Keratinocyte (primary cell): ENCODE results near the gene PJA1. TPM values are rescaled to one million over a fixed set of nuclear protein-coding genes. Genes with fewer than 3 reads are reported as not detected.
A peak's percentile ranks its signal among the peaks of the same experiment; 100 is the strongest.

Experiments used
- DNase-seq: peaks from one replicate; pipeline ENCODE4 v3.0.0-alpha.2; 2011; ENCODE audit warnings: low read depth, missing footprints, low spot score
- FAIRE-seq: peaks from 2 replicates; lab custom pipeline; 2011; peaks lifted over from hg19 to GRCh38; lab: Jason Lieb, UNC
- H2AFZ ChIP-seq: 2 replicates; pipeline ENCODE4 v1.6.0; 2012; ENCODE audit warnings: low read length, control low read depth, inconsistent platforms; ENCODE audit not compliant: control insufficient read depth
- H3K27ac ChIP-seq: 2 replicates; pipeline ENCODE4 v1.5.1; 2011; ENCODE audit warnings: low read length; ENCODE audit not compliant: control insufficient read depth, insufficient read depth
- H3K27me3 ChIP-seq: 3 replicates; pipeline ENCODE4 v1.6.0; 2011; ENCODE audit warnings: low read length; ENCODE audit not compliant: control insufficient read depth, insufficient read depth; ENCODE audit errors: extremely low read depth
- H3K36me3 ChIP-seq, 2 experiments: 2 replicates in 1 of 2; 3 replicates in 1 of 2; pipeline ENCODE4 v1.5.1; 2011; ENCODE audit warnings: low read length in 2 of 2, mild to moderate bottlenecking in 1 of 2; ENCODE audit not compliant: control insufficient read depth in 2 of 2, insufficient read depth in 2 of 2; ENCODE audit errors: extremely low read depth in 1 of 2
- H3K4me1 ChIP-seq: 3 replicates; pipeline ENCODE4 v1.5.1; 2011; ENCODE audit warnings: low read length; ENCODE audit not compliant: control insufficient read depth, insufficient read depth; ENCODE audit errors: extremely low read depth
- H3K4me2 ChIP-seq: 3 replicates; pipeline ENCODE4 v1.6.0; 2011; ENCODE audit warnings: low read depth, low read length; ENCODE audit not compliant: control insufficient read depth, insufficient read depth; ENCODE audit errors: extremely low read depth
- H3K4me3 ChIP-seq, 3 experiments: fragments of 200-600 bp in 1 of 3; sonication (generic) in 1 of 3; 2 replicates in 2 of 3; 3 replicates in 1 of 3; pipeline ENCODE4 v1.5.1; 2011 to 2016; ENCODE audit warnings: low read length in 3 of 3, mild to moderate bottlenecking in 3 of 3, control low read depth in 2 of 3, inconsistent platforms in 1 of 3, low read depth in 1 of 3, mixed read lengths in 1 of 3, mixed run types in 1 of 3, moderate library complexity in 1 of 3; ENCODE audit not compliant: control insufficient read depth in 2 of 3, insufficient read depth in 2 of 3; ENCODE audit errors: extremely low read depth in 1 of 3
- H3K79me2 ChIP-seq: 2 replicates; pipeline ENCODE4 v1.6.0; 2012; ENCODE audit warnings: low read length; ENCODE audit not compliant: control insufficient read depth, insufficient read depth
- H3K9ac ChIP-seq: 3 replicates; pipeline ENCODE4 v1.6.0; 2011; ENCODE audit warnings: low read length; ENCODE audit not compliant: control insufficient read depth, insufficient read depth; ENCODE audit errors: extremely low read depth
- H3K9me1 ChIP-seq: 3 replicates; pipeline ENCODE4 v1.6.0; 2011; ENCODE audit warnings: low read length; ENCODE audit not compliant: control insufficient read depth, insufficient read depth; ENCODE audit errors: extremely low read depth
- H3K9me3 ChIP-seq: 2 replicates; pipeline ENCODE4 v1.5.1; 2012; ENCODE audit warnings: low read depth, low read length; ENCODE audit not compliant: control insufficient read depth
- H4K20me1 ChIP-seq: 3 replicates; pipeline ENCODE4 v1.6.0; 2011; ENCODE audit warnings: low read length; ENCODE audit not compliant: control insufficient read depth, insufficient read depth; ENCODE audit errors: extremely low read depth
- EZH2 ChIP-seq: IDR thresholded peaks from one replicate; pipeline ENCODE4 v1.6.1; 2012; ENCODE audit warnings: inconsistent platforms, mild to moderate bottlenecking, low read length, moderate library complexity
- dilution Hi-C: fragments of 300-500 bp; cut with MboI; formaldehyde crosslinking; loops from one replicate; pipeline ENCODE4 v1.7.0; 2020; ENCODE audit warnings: low sequenced_read_pairs; ENCODE audit not compliant: extremely low pct_ligation_motif_present
- polyA plus RNA-seq, 5 experiments: library from polyadenylated mRNA; depleted of rRNA in 3 of 5; stranded (reverse) in 3 of 5; stranded (forward) in 1 of 5; unstranded in 1 of 5; fragments of >200 nt; gene quantifications; 1 replicate in 1 of 5; 2 replicates in 3 of 5; 3 replicates in 1 of 5; pipeline versions ENCODE4 v1.2.1 to v1.2.3, GENCODE V29; 2011 to 2012; ENCODE audit warnings: missing spikeins in 2 of 5, low read depth in 1 of 5, low replicate concordance in 1 of 5
- TF ChIP-seq, protein P1 (sequence below), 3 experiments: IDR thresholded peaks in 1 of 3; conservative IDR thresholded peaks in 1 of 3; optimal IDR thresholded peaks in 1 of 3; 2 replicates in 2 of 3; 3 replicates in 1 of 3; pipeline versions ENCODE3 to v1.5.1; 2011; ENCODE audit warnings: low read length in 3 of 3, mild to moderate bottlenecking in 3 of 3, moderate library complexity in 2 of 3, control low read depth in 1 of 3, inconsistent platforms in 1 of 3; ENCODE audit not compliant: insufficient read depth in 2 of 3; ENCODE audit errors: extremely low read depth in 1 of 3

PJA1 gene
- polyA plus RNA-seq, 1 donor (not counting 4 experiments of a cell fraction or from before 2014, with no cell fraction given) = 19.2 TPM

DNA sequence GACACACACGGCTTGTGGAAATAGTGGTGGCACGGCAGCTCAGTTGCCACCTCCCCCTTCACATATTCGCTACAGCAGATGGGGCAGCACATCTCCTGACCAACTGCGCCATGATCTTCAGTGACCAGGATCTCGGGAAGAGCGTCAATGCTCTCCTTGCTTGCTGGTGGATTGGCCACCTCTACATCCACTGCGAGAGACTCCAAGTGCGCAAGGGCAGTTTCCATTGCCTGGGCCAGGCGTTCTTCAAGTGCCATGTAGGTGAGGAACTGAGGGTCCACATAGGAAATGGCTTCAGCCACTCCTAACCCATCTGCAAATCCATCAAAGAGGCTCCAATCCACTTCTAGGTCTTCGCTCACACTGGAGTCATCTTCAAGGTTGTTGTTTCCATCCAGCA is 3.9 kb downstream of the PJA1 start:
- no peaks in the 10 kb centered on the region for H3K9me3 ChIP-seq
- dilution Hi-C loops = no loop called here

GRCh38 chrX:69158166-69158980 is 6.9 kb downstream of the PJA1 start:
- peaks cover 4% of the 10 kb centered on the region for H3K4me1 ChIP-seq
- H3K79me2 ChIP-seq = no peaks in the 10 kb centered on the region
- FAIRE-seq (no peak), DNase-seq (no peak)
- H3K36me3 ChIP-seq = peaks cover 0 to 2% of the 10 kb centered on the region in 2 experiments
- H3K4me2 ChIP-seq = no peak overlapping the region
- dilution Hi-C loops = no loop called here
- no peaks in the 10 kb centered on the region for H4K20me1 ChIP-seq
- H3K9me1 ChIP-seq = no peaks in the 10 kb centered on the region
- no peaks in the 10 kb centered on the region for H3K27me3 ChIP-seq
- H3K4me3 ChIP-seq = no peak overlapping the region
- H3K9me3 ChIP-seq = no peaks in the 10 kb centered on the region
- TF ChIP-seq EZH2 = no peak
- TF ChIP-seq, protein P1, sequence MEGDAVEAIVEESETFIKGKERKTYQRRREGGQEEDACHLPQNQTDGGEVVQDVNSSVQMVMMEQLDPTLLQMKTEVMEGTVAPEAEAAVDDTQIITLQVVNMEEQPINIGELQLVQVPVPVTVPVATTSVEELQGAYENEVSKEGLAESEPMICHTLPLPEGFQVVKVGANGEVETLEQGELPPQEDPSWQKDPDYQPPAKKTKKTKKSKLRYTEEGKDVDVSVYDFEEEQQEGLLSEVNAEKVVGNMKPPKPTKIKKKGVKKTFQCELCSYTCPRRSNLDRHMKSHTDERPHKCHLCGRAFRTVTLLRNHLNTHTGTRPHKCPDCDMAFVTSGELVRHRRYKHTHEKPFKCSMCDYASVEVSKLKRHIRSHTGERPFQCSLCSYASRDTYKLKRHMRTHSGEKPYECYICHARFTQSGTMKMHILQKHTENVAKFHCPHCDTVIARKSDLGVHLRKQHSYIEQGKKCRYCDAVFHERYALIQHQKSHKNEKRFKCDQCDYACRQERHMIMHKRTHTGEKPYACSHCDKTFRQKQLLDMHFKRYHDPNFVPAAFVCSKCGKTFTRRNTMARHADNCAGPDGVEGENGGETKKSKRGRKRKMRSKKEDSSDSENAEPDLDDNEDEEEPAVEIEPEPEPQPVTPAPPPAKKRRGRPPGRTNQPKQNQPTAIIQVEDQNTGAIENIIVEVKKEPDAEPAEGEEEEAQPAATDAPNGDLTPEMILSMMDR (optimal IDR thresholded peaks at IDR 0.05 in 1 of 3, IDR thresholded peaks at IDR 0.05 in 1 of 3, conservative IDR thresholded peaks at IDR 0.05 in 1 of 3; ENCODE audit: extremely low read depth in 1 of 3, insufficient read depth in 2 of 3, low read length in 3 of 3) = peak; percentile 54 to 57 (median 54)
- no peak overlapping the region for H3K9ac ChIP-seq
- no peak overlapping the region for H2AFZ ChIP-seq
- no peak overlapping the region for H3K27ac ChIP-seq

More for the DNA sequence above, 3.9 kb downstream of the PJA1 start:
- no peak for FAIRE-seq
- Histone ChIP-seq H4K20me1 (no peaks in the 10 kb centered on the region), H3K9me1 (no peaks in the 10 kb centered on the region), H3K27ac (no peak overlapping the region), H3K79me2 (peaks cover 1% of the 10 kb centered on the region), H3K4me3 (no peak overlapping the region), H3K36me3 (peaks cover 0 to 2% of the 10 kb centered on the region in 2 experiments), H3K4me1 (peaks cover 4% of the 10 kb centered on the region), H2AFZ (no peak overlapping the region), H3K9ac (no peak overlapping the region), H3K27me3 (no peaks in the 10 kb centered on the region), H3K4me2 (no peak overlapping the region)
- no peak for TF ChIP-seq EZH2
- TF ChIP-seq, protein P1 (optimal IDR thresholded peaks at IDR 0.05 in 1 of 3, IDR thresholded peaks at IDR 0.05 in 1 of 3, conservative IDR thresholded peaks at IDR 0.05 in 1 of 3; ENCODE audit: extremely low read depth in 1 of 3, insufficient read depth in 2 of 3, low read length in 3 of 3) = no peak
- no peak for DNase-seq
